Suprapubic skin (tissue), 4 donors: Measurements from ENCODE around the gene AGAP1.

Experiments used
- POLR2A ChIP-seq, 2 donors: fragments of 450-650 bp; IDR thresholded peaks; one replicate each; pipeline ENCODE4 v1.6.1; 2017; ENCODE audit warnings: antibody characterized with exemption in 2 of 2, mild to moderate bottlenecking in 2 of 2, moderate library complexity in 2 of 2
- POLR2AphosphoS5 ChIP-seq, 3 donors: sonication (generic); formaldehyde crosslinking; IDR thresholded peaks; one replicate each; pipeline ENCODE4 v1.6.1; 2017; ENCODE audit warnings: antibody characterized with exemption in 3 of 3
- TF ChIP-seq, protein P1 (sequence below), 2 donors: fragments of 200-600 bp in 1 of 2; fragments of 450-650 bp in 1 of 2; sonication (generic) in 1 of 2; IDR thresholded peaks; one replicate each; pipeline ENCODE4 v1.5.1; 2016 to 2019; ENCODE audit warnings: antibody characterized with exemption in 2 of 2, mild to moderate bottlenecking in 1 of 2, moderate library complexity in 1 of 2

DNA sequence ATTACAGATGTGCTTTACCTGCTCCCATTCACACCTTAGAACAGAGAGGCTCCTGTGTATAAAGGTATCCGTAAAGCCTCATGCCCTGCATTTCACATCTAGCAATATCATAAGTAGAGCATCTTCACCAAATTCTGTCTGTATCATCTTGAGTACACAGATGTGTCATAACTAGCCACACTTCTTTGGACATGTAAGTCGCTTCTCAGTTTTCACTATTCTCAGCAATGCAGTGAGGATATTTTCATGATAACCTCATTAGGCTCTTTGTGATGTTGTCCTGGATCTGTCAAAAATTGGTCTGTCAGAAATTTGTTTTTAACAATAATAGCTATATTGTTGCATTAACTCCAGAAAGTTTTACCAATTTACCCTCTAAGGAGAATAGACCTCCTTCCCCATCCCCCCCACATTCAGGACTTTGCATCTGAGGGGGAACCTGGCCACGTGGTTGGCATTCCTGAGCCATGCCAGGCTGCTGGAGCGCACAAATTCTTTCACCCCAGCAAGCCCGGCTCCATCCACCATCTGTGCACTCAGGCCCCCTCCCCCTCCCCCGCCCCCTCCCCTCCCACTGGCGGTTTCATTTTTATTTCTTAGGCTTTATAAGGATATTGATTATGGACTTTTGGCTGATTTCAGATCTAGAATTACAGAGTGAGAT, 34.1 kb downstream of the AGAP1 start:
- TF ChIP-seq POLR2AphosphoS5 (IDR thresholded peaks at IDR 0.05) (no peak), POLR2A (IDR thresholded peaks at IDR 0.05) (no peak)
- TF ChIP-seq, protein P1, sequence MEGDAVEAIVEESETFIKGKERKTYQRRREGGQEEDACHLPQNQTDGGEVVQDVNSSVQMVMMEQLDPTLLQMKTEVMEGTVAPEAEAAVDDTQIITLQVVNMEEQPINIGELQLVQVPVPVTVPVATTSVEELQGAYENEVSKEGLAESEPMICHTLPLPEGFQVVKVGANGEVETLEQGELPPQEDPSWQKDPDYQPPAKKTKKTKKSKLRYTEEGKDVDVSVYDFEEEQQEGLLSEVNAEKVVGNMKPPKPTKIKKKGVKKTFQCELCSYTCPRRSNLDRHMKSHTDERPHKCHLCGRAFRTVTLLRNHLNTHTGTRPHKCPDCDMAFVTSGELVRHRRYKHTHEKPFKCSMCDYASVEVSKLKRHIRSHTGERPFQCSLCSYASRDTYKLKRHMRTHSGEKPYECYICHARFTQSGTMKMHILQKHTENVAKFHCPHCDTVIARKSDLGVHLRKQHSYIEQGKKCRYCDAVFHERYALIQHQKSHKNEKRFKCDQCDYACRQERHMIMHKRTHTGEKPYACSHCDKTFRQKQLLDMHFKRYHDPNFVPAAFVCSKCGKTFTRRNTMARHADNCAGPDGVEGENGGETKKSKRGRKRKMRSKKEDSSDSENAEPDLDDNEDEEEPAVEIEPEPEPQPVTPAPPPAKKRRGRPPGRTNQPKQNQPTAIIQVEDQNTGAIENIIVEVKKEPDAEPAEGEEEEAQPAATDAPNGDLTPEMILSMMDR (IDR thresholded peaks at IDR 0.05) = no peak
